RPMI7951 (cell line): Measurements from ENCODE around the gene HNRNPL. TPM values are rescaled to one million over a fixed set of nuclear protein-coding genes. Genes with fewer than 3 reads are reported as not detected.
"Not testable (repeated sequence)": the region's sequence is repeated elsewhere in the genome, so short reads cannot be mapped to it uniquely, and the experiment has no call there.

Experiments
- DNase-seq: peaks from one replicate; pipeline ENCODE4 v3.0.0-alpha.2; 2012; ENCODE audit warnings: low read depth
- total RNA-seq: library from RNA; depleted of rRNA; stranded (reverse); fragments of >200 nt; shearing (Covaris generic); gene quantifications from 2 replicates; pipeline ENCODE4 v1.2.3, GENCODE V29; 2014

Gene HNRNPL
- total RNA-seq, 1 experiment from 2014 or later, result 229 TPM

GRCh38 chr19:38830039-38830733 is 19.6 kb downstream of the HNRNPL start:
- no peak for DNase-seq

DNA sequence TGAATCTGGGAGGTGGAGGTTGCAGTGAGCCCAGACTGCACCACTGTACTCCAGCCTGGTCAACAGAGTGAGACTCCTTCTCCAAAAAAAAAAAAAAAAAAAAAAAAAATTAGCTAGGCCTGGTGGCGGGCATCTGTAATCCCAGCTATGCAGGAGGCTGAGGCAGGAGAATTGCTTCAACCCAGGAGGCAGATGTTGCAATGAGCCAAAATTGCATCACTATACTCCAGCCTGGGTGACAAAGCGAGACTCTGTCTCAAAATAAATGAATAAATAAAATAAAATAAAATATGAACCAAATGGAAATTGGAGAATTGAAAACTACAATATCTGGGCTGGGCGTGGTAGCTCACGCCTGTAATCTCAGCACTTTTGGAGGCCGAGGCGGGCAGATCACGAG is 20.6 kb downstream of the HNRNPL start:
- not testable (repeated sequence) for DNase-seq

DNA sequence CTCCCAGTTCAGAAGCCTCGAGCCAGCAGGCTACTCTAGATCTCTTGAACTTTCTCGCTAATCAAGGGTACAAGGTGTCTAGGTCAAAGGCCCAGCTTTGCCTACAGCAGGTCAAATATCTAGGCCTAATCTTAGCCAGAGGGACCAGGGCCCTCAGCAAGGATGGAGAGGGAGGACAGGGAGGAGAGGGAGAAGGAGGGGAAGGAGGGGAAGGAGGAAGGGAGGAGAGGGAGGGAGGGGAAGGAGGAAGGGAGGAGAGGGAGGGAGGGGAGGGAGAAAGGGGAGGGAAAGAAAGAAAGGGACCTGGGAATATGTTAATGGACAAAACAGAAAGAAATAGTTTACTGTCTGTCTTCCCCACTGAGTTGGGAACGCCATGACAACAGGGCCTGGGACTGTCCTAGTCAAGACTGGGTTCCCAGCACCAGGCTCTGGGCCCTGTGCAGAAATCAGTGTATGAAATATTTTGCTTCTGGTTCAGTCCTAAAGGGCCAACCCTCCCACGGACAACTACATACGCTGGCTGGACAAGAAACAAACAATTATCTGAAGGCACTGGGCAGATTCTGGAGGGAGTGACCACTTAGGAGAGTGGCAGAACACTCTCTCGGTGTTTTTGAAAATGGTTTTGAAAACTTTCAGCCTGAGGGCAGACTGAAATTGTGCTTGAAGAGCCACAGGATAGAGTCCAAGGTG is 22.8 kb downstream of the HNRNPL start:
- DNase-seq, result no peak

GRCh38 chr19:38825936-38826335 is 23.9 kb downstream of the HNRNPL start:
- not testable (repeated sequence) for DNase-seq

DNA sequence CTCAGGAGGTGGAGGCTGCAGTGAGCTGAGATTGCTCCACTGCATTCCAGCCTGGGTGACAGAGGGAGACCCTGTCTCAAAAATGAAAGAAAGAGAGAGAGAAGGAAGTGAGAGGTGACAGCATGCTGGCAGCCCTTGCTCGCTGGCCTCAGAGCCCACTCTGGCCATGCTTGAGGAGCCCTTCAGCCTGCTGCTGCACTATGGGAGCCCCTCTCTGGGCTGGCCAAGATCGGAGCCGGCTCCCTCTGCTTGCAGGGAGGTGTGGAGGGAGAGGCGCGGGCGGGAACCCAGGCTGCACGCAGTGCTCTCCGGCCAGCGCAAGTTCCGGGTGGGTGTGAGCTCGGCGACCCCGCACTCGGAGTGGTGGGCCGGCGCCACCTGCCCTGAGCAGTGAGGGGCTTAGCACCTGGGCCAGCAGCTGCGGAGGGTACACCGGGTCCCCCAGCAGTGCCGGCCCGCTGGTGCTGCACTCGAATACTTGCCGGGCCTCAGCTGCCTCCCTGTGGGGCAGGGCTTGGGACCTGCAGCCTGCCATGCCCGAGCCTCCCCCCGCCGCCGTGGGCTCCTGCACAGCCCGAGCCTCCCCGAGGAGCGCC is 28.5 kb downstream of the HNRNPL start:
- not testable (repeated sequence) for DNase-seq

DNA sequence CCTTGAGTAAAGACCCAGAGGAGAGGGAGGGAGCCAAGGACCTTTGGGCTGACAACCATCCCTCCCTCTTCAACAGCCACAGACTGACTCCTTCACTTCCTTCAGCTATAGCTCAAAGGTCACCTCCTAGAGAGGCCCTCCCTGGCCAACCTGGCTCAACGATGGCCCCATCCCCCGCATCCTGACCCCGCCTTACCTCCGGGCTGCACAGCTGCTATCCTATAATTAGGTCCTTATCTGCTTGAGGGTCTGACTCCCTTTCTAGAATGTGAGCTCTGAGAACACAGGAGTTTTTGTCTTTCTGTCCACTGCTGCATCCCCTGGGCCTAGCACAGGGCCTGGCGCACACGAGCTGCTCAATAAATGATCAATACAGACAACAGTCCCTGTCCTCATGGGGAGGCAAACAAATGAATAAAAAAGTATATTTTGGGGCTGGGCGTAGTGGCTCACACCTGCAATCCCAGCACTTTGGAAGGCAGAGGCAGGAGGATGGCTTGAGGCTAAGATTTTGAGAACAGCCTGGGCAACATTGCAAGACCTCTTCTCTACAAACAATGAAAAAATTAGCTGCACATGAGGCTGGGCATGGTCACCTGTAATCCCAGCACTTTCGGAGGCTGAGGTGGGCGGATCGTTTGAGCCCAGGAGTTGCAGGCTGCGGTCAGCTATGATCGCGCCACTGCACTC is 30.4 kb downstream of the HNRNPL start:
- no peak for DNase-seq

DNA sequence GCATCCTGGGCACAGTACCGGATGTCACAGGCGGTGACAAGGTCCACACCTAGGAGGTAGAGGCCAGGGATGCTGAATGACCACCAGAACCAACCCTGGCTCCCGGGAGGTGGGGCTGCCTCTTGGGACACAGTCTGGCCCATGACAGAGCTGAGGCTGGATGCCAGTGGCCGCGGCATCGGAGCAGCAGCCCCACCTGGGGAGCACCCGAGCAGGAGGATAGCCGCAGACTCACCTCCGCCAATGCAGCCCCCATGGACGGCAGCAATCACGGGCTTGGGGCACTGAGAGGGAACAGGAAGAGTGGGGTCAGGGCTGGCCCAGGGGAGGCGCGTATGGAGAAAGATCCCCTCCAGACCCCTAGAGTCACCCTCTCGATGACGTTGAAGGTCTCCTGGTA is 32.7 kb downstream of the HNRNPL start:
- DNase-seq, result no peak

DNA sequence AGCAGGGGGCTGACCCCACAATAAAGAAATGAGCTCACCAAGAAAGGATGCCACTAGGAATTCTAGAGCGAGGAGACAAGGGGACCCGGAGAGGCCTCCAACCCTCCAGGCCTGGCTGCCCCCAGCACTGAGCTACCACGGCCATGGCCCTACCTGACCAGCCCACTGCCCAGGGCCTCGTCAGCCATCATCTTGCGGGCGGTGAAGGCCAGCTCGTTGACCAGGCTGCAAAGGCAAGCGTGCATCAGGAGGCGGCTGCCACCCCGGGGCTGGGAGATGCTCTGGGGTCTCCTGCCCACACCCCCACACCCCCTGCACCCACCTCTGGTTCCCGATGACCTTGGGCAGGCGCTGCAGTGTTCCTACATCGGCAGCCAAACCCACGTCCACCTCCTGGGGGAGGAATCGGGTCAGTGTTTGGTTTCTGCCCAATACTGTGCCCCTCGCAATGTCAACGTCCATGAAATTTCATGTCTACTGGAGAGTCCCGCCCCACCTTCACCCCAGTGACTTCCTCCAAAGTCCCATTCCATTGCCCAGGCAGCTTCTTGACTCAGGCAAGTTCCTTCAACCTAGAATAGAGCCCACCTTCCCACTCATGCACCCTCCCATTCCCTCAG is 33.5 kb downstream of the HNRNPL start:
- no peak for DNase-seq

DNA sequence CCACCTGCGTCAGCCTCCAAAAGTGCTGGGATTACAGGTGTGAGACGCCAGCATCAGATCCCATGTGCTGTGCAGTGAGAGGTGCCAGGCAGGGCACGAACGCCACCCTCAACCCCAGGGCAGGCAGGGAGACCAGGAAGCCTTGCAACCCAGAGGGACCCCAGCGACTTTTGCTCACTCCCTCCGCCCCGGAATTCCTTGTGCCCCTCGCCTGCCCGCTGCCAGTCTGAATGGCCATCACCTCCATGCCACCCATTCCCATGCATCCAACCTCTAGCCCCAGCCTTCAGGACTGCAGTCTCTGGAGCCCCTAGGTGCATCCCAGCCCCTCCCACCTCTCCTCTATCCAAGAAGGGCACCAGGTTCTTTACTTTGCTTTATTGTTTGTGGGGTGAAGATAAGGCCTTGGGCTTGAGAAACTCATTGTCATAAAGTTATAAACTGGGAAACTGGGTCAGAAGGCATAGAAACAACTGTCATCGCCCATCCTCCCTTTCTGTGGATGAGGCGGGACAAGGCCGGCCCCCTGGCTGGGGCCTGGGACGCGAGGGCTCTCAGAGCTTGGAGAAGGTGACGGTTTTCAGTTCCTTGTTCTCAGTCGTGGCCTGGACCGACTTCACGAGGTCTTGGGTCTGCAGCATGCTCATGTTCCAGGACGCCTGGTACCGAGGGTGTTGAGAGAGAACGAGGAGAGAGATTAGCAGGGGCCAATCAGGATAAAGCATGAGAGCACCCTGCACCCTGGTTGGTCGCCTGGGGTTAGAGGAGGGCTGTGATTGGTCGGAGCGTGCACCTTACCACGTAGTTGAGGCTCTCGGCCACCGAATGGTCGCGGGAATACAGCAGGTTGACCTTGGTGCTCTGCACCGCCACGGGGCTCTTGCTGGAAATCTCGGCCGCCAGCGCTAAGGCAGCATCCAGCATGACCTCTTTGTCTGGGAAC is 34.5 kb downstream of the HNRNPL start:
- DNase-seq, result no peak

GRCh38 chr19:38813932-38814331 is 35.9 kb downstream of the HNRNPL start:
- not testable (repeated sequence) for DNase-seq

DNA sequence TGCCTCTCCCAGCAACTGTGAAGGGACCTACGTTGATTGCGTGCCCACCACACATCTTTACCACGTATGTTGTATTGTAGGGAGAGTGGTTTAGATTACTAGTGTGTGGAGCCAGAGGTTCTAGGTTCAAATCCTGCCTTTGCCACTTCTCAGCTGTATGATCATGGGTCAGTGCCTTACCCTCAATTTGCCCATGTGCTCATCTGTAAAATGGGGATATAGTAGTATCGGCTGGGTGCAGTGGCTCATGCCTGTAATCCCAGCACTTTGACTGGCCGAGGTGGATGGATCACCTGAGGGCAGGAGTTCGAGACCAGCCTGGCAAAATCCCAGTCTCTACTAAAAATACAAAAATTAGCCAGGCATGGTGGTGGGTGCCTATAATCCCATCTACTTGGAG is 36.5 kb downstream of the HNRNPL start:
- no peak for DNase-seq

DNA sequence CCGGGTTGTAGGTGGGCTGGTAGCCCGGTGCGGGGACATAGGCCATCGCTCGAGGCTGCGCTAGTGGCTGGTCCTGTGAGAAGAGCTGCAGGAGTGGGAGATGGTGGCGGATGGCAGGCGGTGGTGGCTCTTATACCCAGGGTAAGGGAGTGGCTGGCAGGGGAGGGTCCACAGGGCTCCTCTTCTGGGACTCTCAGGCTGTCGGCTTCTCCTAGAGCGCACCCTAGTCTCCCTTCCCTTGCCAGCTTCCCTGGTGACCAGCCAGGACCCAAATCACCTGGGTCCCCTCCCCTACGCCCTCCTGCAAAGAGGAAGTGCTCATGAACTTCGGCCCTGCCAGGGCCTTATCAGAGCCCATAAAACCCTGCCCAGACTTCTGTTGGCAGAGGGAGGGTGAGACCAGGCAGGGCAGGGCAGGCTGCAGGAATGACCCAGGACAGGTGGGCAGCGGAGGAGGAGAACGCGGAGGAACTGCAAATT is 36.9 kb downstream of the HNRNPL start, which contains the start of gene LGALS4:
Gene LGALS4, minus strand, starts transcription at position 105 of the 480 bp plus-strand sequence. Its CDS starts 59 bp downstream, at position 46.
- no peak for DNase-seq

DNA sequence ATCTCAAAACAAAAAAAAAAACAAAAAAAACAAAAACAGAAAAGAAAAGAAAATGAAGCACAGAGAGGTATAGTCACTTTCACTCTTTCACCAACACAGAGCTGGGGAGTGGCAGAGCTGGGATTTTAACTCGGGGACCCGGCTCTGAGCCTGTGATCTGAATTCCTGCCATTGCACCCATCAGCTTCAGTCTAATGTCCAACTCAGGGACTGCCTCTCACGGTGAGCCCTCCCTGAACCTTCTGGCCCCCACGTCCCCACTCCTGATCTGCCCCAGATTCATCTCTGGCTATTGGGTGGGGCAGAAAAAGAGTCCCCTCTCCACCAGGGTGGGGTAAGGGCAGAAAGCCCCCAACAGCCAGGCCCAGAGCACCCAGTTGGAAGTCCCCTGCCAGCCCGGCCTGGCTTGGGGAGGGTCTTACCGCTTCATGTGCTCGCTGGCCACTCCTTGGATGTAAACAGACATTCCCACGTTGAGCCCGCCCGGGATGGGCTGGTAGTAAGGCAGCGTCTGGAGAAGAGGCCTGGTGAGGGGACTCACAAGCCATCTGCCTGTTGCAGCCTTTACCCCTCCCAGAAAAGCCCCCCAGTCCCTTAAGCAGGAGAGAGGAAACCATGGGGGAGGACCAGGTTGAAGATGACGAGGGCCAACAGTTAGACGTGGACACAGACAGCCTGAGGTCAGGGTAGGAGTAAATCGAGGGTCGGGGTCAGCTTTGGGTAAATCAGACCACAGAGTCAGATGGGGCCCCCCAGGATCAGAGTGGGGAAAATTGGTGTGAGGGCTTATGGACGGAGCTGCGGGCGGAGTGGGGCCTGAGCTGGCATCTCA is 37.6 kb downstream of the HNRNPL start:
- DNase-seq, result no peak

- DNase-seq, result no peak
These were observed 40.1 kb downstream of the HNRNPL start for GRCh38 chr19:38809592-38810252.

GRCh38 chr19:38808741-38809140 is 41.0 kb downstream of the HNRNPL start:
- DNase-seq, result no peak

- not testable (repeated sequence) for DNase-seq
These were observed 42.2 kb downstream of the HNRNPL start for GRCh38 chr19:38807374-38808098.

DNA sequence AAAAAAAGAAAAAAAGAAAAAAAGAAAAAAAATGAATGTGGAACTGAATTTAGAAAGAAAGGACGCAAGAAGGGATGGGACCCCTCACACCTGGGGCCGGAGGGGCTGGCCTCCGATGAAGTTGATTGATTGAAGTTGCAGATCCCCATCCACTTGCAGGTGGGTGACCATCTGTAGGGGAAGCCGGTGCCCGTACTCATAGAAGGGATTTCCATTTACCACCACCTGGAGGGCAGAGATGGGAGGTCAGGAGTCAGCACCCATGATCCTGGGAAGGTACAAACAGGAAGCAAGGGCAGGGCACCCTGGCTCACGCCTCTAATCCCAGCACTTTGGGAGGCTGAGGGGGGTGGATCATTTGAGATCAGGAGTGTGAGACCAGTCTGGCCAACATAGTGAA is 43.4 kb downstream of the HNRNPL start:
- DNase-seq, result no peak

GRCh38 chr19:38805180-38805579 is 44.6 kb downstream of the HNRNPL start:
- no peak for DNase-seq
